MM.1S (cell line): Measurements from ENCODE around the gene MT1B.
"Not testable (repeated sequence)": the region's sequence is repeated elsewhere in the genome, so short reads cannot be mapped to it uniquely, and the experiment has no call there.

Experiments
- CTCF ChIP-seq: fragments of 300-600 bp; sonication (generic); IDR thresholded peaks from 2 replicates; pipeline ENCODE4 v1.5.1; 2016; ENCODE audit warnings: antibody characterized with exemption, low read length, mixed read lengths
- EZH2 ChIP-seq: fragments of 300-600 bp; sonication (generic); optimal IDR thresholded peaks from 2 replicates; pipeline ENCODE3; 2017; ENCODE audit warnings: low read depth, mild to moderate bottlenecking, antibody characterized with exemption, low read length, mixed read lengths
- EZH2phosphoT487 ChIP-seq: fragments of 300-600 bp; sonication (generic); IDR thresholded peaks from 2 replicates; pipeline ENCODE4 v1.6.1; 2018; ENCODE audit warnings: antibody characterized with exemption, low read length

- not testable (repeated sequence) for TF ChIP-seq CTCF, EZH2, EZH2phosphoT487
Observed at GRCh38 chr16:56672171-56672570, 20.5 kb downstream of the MT1B start.
